HCT116 (cell line): ENCODE measurements around the gene CST1. TPM values are rescaled to one million over a fixed set of nuclear protein-coding genes. Genes with fewer than 3 reads are reported as not detected.

Experiments used
- ATAC-seq: fragments of 200-7000 bp; cut with Tn5 transposase; 2 replicates; pipeline ENCODE4 v1.9.1; 2020; ENCODE audit warnings: mild to moderate bottlenecking, moderate library complexity
- BruUV-seq: library from RNA; stranded (reverse); fragments of 400-500 nt; replicated peaks from 2 replicates; lab custom pipeline; 2021; lab: Mats Ljungman, UMichigan
- CTCF ChIA-PET: fragments of 300-600 bp; sonication (Branson Sonifier 250); formaldehyde crosslinking; loops from one replicate; lab custom pipeline; 2021; ENCODE audit warnings: antibody characterized with exemption; lab: Charles Lee
- POLR2A ChIA-PET: fragments of 300-600, 350-600 bp; sonication (Branson Sonifier 250); formaldehyde crosslinking; loops from one replicate; lab custom pipeline; 2021; ENCODE audit warnings: antibody characterized with exemption; lab: Charles Lee
- RAD21 ChIA-PET, 2 experiments: fragments of 300-600 bp; sonication (Branson Sonifier 250); formaldehyde crosslinking; loops; one replicate each; lab custom pipeline; 2023; ENCODE audit warnings: low total read pairs in 2 of 2; ENCODE audit not compliant: uncharacterized antibody in 2 of 2, unreplicated experiment in 2 of 2, low non-redundant PET in 1 of 2; lab: Charles Lee
- DNase-seq: peaks from one replicate; pipeline ENCODE4 v3.0.0-alpha.2; 2010; ENCODE audit warnings: low read depth, low spot score
- H2AFZ ChIP-seq: fragments of 200-600 bp; shearing (Covaris generic), sonication (generic); 2 replicates; pipeline ENCODE4 v1.6.1; 2017; ENCODE audit warnings: low read depth, mixed run types, mixed read lengths, antibody characterized with exemption, low read length; ENCODE audit not compliant: poor library complexity, severe bottlenecking
- H3K27ac ChIP-seq: 2 replicates; pipeline ENCODE4 v1.5.1; 2012; ENCODE audit warnings: low read depth, low read length
- H3K27me3 ChIP-seq: fragments of 200-600 bp; sonication (generic); 2 replicates; pipeline ENCODE4 v1.6.1; 2016; ENCODE audit warnings: mixed run types, low read length, mixed read lengths; ENCODE audit not compliant: insufficient read depth
- H3K36me3 ChIP-seq, 2 experiments: fragments of 200-500 bp in 1 of 2; fragments of 200-600 bp in 1 of 2; sonication (Bioruptor generic) in 1 of 2; sonication (generic) in 1 of 2; 2 replicates each; pipeline versions ENCODE4 v1.5.1 to v1.6.1; 2014 to 2016; ENCODE audit warnings: low read length in 2 of 2, inconsistent platforms in 1 of 2, mixed read lengths in 1 of 2, mixed run types in 1 of 2; ENCODE audit not compliant: insufficient read depth in 2 of 2, control insufficient read depth in 1 of 2
- H3K4me1 ChIP-seq, 2 experiments: fragments of 200-600 bp in 1 of 2; sonication (generic) in 1 of 2; 2 replicates each; pipeline versions ENCODE4 v1.5.1 to v1.6.1; 2012 to 2017; ENCODE audit warnings: low read length in 2 of 2, inconsistent platforms in 1 of 2, mild to moderate bottlenecking in 1 of 2, mixed read lengths in 1 of 2, mixed run types in 1 of 2, moderate library complexity in 1 of 2; ENCODE audit not compliant: insufficient read depth in 2 of 2, control insufficient read depth in 1 of 2
- H3K4me2 ChIP-seq: fragments of 200-600 bp; sonication (generic); 2 replicates; pipeline ENCODE4 v1.6.1; 2017; ENCODE audit warnings: mixed run types, low read length, mixed read lengths
- H3K4me3 ChIP-seq, 2 experiments: fragments of 200-600 bp in 1 of 2; sonication (generic) in 1 of 2; replicated peaks in 1 of 2; 2 replicates each; pipeline ENCODE4 v1.5.1; 2011 to 2016; ENCODE audit warnings: low read length in 2 of 2, control low read depth in 1 of 2, low read depth in 1 of 2, mild to moderate bottlenecking in 1 of 2, mixed read lengths in 1 of 2, mixed run types in 1 of 2
- H3K79me2 ChIP-seq: fragments of 200-600 bp; sonication (generic); 2 replicates; pipeline ENCODE4 v1.6.1; 2017; ENCODE audit warnings: mild to moderate bottlenecking, mixed run types, low read length, moderate library complexity, mixed read lengths; ENCODE audit not compliant: insufficient read depth
- H3K9ac ChIP-seq: fragments of 200-600 bp; sonication (generic); 2 replicates; pipeline ENCODE4 v1.6.1; 2016; ENCODE audit warnings: low read length, mixed read lengths
- H3K9me2 ChIP-seq: fragments of 200-600 bp; sonication (generic), shearing (Covaris generic); 2 replicates; pipeline ENCODE4 v1.6.1; 2017; ENCODE audit warnings: mixed run types, mild to moderate bottlenecking, moderate library complexity; ENCODE audit not compliant: insufficient read depth
- H3K9me3 ChIP-seq, 2 experiments: fragments of 200-500 bp in 1 of 2; fragments of 200-600 bp in 1 of 2; sonication (Bioruptor generic) in 1 of 2; sonication (generic) in 1 of 2; 2 replicates each; pipeline ENCODE4 v1.6.1; 2014 to 2017; ENCODE audit warnings: low read length in 2 of 2, mixed read lengths in 2 of 2, inconsistent platforms in 1 of 2, low read depth in 1 of 2, mild to moderate bottlenecking in 1 of 2, mixed run types in 1 of 2, moderate library complexity in 1 of 2; ENCODE audit not compliant: control insufficient read depth in 1 of 2, insufficient read depth in 1 of 2
- H4K20me1 ChIP-seq: fragments of 200-600 bp; sonication (generic), shearing (Covaris generic); 2 replicates; pipeline ENCODE4 v1.6.1; 2017; ENCODE audit warnings: mixed run types, mild to moderate bottlenecking, moderate library complexity; ENCODE audit not compliant: insufficient read depth
- ATF3 ChIP-seq: IDR thresholded peaks from 2 replicates; pipeline ENCODE4 v1.6.1; 2012
- CBX3 ChIP-seq: IDR thresholded peaks from 2 replicates; pipeline ENCODE4 v1.6.1; 2012; ENCODE audit warnings: low read depth
- CEBPB ChIP-seq: IDR thresholded peaks from 2 replicates; pipeline ENCODE4 v1.6.1; 2012; ENCODE audit warnings: low read depth
- CTCF ChIP-seq, 3 experiments: fragments of 200-600 bp in 1 of 3; sonication (generic) in 1 of 3; IDR thresholded peaks in 2 of 3; conservative IDR thresholded peaks in 1 of 3; 2 replicates each; pipeline ENCODE4 v1.5.1; 2012 to 2017; ENCODE audit warnings: low read depth in 2 of 3, low read length in 2 of 3, antibody characterized with exemption in 1 of 3, borderline replicate concordance in 1 of 3, control low read depth in 1 of 3, mild to moderate bottlenecking in 1 of 3, mixed read lengths in 1 of 3, mixed run types in 1 of 3, moderate library complexity in 1 of 3; ENCODE audit not compliant: insufficient read depth in 1 of 3
- EGR1 ChIP-seq: IDR thresholded peaks from 2 replicates; pipeline ENCODE4 v1.6.1; 2012; ENCODE audit warnings: low read depth
- EZH2 ChIP-seq: fragments of 200-600 bp; sonication (generic); IDR thresholded peaks from 2 replicates; pipeline ENCODE4 v1.6.1; 2017; ENCODE audit warnings: antibody characterized with exemption, mixed run types
- EZH2phosphoT487 ChIP-seq: fragments of 200-600 bp; IDR thresholded peaks from 2 replicates; pipeline ENCODE4 v1.6.1; 2018; ENCODE audit warnings: antibody characterized with exemption, borderline replicate concordance
- MAX ChIP-seq: IDR thresholded peaks from 2 replicates; pipeline ENCODE4 v1.6.1; 2012
- POLR2A ChIP-seq: IDR thresholded peaks from 2 replicates; pipeline ENCODE4 v1.7.0; 2011; ENCODE audit warnings: borderline replicate concordance; ENCODE audit not compliant: insufficient read depth, insufficient read length; ENCODE audit errors: extremely low read depth
- REST ChIP-seq: IDR thresholded peaks from 2 replicates; pipeline ENCODE4 v1.6.1; 2012; ENCODE audit warnings: low read depth
- SIN3A ChIP-seq: IDR thresholded peaks from 2 replicates; pipeline ENCODE4 v1.6.1; 2012; ENCODE audit warnings: low read depth
- SRF ChIP-seq: IDR thresholded peaks from 2 replicates; pipeline ENCODE4 v1.6.1; 2012; ENCODE audit warnings: low read depth
- TCF7L2 ChIP-seq: IDR thresholded peaks from 2 replicates; pipeline ENCODE4 v1.7.0; 2011; ENCODE audit warnings: borderline replicate concordance, inconsistent platforms; ENCODE audit not compliant: insufficient read depth, insufficient read length; ENCODE audit errors: extremely low read depth
- YY1 ChIP-seq: IDR thresholded peaks from 2 replicates; pipeline ENCODE4 v1.6.1; 2011; ENCODE audit warnings: low read length, low read depth, moderate library complexity, mild to moderate bottlenecking; ENCODE audit not compliant: insufficient replicate concordance; ENCODE audit errors: extremely low read depth
- ZBTB33 ChIP-seq: IDR thresholded peaks from 2 replicates; pipeline ENCODE4 v1.6.1; 2011; ENCODE audit warnings: mild to moderate bottlenecking, low read length, moderate library complexity; ENCODE audit not compliant: insufficient replicate concordance; ENCODE audit errors: extremely low read depth
- ZNF274 ChIP-seq: fragments of 200-500 bp; sonication (Bioruptor generic); IDR thresholded peaks from 2 replicates; pipeline ENCODE4 v1.6.1; 2014; ENCODE audit warnings: mild to moderate bottlenecking, low read depth, low read length, inconsistent platforms
- intact Hi-C: fragments of 100-400 bp; cut with micrococcal nuclease; formaldehyde crosslinking; loops from 2 replicates; pipeline ENCODE4 v1.10.0; 2022
- total RNA-seq: library from RNA; stranded (reverse); gene quantifications from one replicate; pipeline ENCODE4 v1.2.1, GENCODE V29; 2021; ENCODE audit not compliant: unreplicated experiment

The CST1 gene
- total RNA-seq, 1 experiment from 2014 or later: not detected

- H3K27me3 ChIP-seq: peaks cover 10% of the 10 kb centered on the region; the same call in 1 of the 2 replicates
- no peak for TF ChIP-seq SIN3A
- TF ChIP-seq YY1: no peak
- TF ChIP-seq EGR1: no peak
- TF ChIP-seq ZBTB33: no peak
- TF ChIP-seq TCF7L2: no peak
- TF ChIP-seq ZNF274: no peak
- TF ChIP-seq EZH2: no peak
- no peak for TF ChIP-seq CBX3
- TF ChIP-seq CEBPB: no peak
- no peak for TF ChIP-seq MAX
- TF ChIP-seq CTCF (IDR thresholded peaks at IDR 0.05 in 2 of 3, conservative IDR thresholded peaks at IDR 0.05 in 1 of 3; ENCODE audit: borderline replicate concordance in 1 of 3, insufficient read depth in 1 of 3, low read depth in 2 of 3, low read length in 2 of 3): no peak
- TF ChIP-seq POLR2A: no peak
- TF ChIP-seq REST: no peak
- TF ChIP-seq SRF: no peak
- no peak for TF ChIP-seq EZH2phosphoT487
- TF ChIP-seq ATF3: no peak
- TF ChIP-seq, all 23 proteins: peak for 0
- no peaks in the 10 kb centered on the region for H3K4me1 ChIP-seq
- H3K9me3 ChIP-seq: no peaks in the 10 kb centered on the region
- no peaks in the 10 kb centered on the region for H3K36me3 ChIP-seq
- intact Hi-C loops: no loop called here
- no peak for ATAC-seq
- BruUV-seq: no TSS peak
- H3K9me2 ChIP-seq: no peaks in the 10 kb centered on the region
- H3K4me2 ChIP-seq: no peak overlapping the region
- no peak overlapping the region for H3K9ac ChIP-seq
- ChIA-PET CTCF (no interaction called here), RAD21 (no interaction called here), POLR2A (no interaction called here)
- no peak overlapping the region for H2AFZ ChIP-seq
- no peaks in the 10 kb centered on the region for H4K20me1 ChIP-seq
- no peak overlapping the region for H3K27ac ChIP-seq
- H3K79me2 ChIP-seq: no peaks in the 10 kb centered on the region
- no peak for DNase-seq
- H3K4me3 ChIP-seq: no peak overlapping the region
Measured at GRCh38 chr20:23794841-23795240, 44.1 kb upstream of the CST1 start.
